Measurements from ENCODE around the gene TSSK1B.
A peak's percentile ranks its signal among the peaks of the same experiment; 100 is the strongest.
"Not testable (repeated sequence)": the region's sequence is repeated elsewhere in the genome, so short reads cannot be mapped to it uniquely, and the experiment has no call there.

The TSSK1B gene, protein sequence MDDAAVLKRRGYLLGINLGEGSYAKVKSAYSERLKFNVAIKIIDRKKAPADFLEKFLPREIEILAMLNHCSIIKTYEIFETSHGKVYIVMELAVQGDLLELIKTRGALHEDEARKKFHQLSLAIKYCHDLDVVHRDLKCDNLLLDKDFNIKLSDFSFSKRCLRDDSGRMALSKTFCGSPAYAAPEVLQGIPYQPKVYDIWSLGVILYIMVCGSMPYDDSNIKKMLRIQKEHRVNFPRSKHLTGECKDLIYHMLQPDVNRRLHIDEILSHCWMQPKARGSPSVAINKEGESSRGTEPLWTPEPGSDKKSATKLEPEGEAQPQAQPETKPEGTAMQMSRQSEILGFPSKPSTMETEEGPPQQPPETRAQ

DNA sequence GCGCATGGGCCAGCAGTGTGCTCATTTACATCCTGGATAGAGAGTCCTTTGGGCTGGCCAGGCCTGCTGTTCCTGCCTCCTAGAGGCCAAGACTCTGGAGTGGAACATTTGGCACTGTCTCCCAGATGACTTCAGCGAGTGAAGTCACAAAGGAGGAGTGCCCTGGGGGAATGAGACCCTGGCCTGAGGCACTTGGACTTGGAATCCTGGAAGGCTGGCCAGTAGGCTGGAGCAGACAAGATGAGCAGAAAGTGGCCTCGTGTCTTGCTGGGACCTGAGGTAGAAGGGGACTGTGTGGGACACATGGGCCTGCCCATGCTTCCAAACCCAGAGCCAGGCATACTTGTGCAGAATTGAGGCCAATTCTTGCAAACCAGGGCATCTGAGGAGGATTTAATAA lies at the start of gene TSSK1B:
Gene TSSK1B (minus strand): TSS at position 101 of the 400 bp plus-strand sequence. CDS start 150 bp downstream, outside the sequence.
- H3K4me3 ChIP-seq, result no peak within 1 kb of the TSS
- H3K27ac ChIP-seq, result no peak within 1 kb of the TSS

DNA sequence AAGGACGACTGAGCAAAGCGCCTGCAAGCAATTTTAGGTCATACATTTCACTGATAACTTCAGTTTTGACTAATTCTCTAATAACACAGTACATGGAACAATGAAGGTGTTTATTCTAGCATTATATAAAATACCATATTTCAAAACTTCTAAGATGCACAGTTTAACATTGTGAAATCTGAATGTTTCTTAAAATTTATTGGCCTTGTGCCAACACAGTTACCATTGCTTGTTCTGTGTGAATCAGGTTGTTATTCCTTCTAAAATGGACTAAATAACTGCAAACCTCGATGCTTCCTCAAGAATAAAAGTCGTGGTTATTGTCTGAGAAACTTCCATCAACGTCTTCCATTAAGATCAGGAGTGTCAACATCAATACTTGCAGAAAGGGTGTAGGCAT lies 45.5 kb upstream of the TSSK1B start:
- H3K27ac ChIP-seq, result no peak overlapping the region
- no peak overlapping the region for H3K4me3 ChIP-seq

DNA sequence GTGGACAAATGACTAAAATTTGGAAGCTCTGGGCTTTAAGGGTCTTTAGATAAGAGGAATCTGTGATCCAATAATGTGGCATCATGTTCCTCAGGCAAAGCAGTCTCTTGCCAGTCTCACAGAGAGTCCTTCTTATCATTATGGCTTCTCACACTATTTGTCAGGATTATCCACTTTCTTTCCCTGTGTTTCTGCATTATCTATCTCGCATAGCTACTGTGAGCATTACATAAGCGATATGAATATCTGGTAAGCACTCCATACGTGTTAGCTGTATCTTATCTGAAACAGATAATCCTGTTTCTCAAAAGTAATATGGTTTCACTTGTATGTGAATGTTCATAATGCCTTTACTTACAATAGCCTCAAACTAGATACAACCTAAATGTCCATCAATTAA lies 43.9 kb upstream of the TSSK1B start:
- no peak overlapping the region for H3K4me3 ChIP-seq
- no peak overlapping the region for H3K27ac ChIP-seq

DNA sequence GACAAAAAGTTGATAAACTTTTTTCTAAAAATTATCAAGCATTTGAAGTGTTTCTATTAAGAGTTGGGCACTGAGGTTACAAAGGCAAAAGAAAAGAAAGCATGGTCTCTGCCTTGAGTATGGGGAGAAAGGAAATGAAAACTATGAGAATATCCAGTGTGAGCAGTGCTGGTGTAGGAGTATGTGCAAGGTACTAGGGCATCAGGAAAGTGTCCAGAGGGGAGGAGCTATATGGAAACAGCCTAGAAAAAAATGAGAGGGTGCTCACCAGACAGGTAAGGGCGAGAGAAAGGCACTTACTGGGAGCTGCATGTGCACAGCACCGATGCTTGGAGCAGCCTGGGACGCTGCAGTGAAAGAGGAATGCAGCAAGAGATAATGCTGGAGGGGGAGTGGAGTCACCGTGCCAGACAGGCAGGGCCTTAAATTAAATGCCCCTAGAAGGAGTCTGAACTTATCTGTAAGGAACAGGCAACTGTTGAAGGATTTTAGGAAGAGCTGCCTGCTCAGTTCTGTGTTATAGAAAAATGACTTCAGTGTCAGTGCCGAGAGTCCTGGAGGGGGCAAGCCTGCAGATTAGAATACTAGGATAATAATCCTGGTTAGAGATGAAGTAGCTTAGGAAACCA lies 39.4 kb upstream of the TSSK1B start:
- no peak overlapping the region for H3K27ac ChIP-seq
- no peak overlapping the region for H3K4me3 ChIP-seq

DNA sequence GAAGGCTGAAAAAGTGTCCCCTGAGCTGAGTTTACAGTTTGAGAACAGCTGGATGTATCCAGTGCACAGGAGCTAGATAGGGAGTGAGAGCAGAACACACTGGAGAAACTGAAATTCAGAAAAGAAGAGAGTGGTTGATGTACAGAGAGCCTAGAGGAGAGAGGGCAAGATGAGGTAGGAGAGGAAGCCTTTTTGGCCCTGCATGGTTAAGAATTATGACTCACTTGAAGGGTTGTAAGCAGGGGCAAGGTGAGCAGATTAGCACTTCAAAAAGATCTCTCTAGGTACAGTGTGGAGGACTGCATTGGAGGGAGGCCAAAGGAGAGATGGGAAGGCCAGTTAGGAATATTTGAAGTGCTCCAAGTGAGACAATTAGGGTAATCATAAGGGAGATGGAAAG lies 28.2 kb upstream of the TSSK1B start:
- Histone ChIP-seq H3K4me3 (no peak overlapping the region), H3K27ac (no peak overlapping the region)

DNA sequence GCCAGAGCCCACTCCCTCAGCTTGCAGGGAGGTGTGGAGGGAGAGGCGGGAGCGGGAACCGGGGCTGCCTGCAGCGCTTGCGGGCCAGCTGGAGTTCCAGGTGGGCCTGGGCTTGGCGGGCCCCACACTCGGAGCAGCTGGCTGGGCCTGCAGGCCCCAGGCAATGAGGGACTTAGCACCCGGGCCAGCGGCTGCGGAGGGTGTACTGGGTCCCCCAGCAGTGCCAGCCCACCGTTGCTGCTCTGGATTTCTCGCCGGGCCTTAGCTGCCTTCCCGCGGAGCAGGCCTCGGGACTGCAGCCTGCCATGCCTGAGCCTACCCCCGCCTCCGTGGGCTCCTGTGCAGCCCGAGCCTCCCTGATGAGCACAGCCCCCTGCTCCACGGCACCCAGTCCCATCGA lies 22.3 kb upstream of the TSSK1B start:
- H3K27ac ChIP-seq, result not testable (repeated sequence)

DNA sequence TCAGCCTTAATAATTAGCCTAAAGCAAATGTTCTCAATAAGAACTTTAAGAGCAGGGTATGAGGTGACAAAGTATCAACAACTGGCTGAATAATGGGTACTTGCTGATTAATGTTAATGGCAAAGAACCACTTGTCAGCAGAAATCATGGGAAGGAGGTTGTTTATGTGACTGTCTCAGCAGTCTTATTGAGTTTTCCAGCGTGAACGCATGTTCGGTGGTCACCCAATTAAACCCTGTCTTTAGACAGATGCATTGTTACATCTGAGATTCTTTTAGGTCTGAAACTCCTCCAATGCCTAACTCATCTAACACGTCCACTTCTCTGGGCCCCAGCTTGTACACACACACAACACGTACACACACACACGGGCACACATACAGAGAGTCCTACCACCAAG lies 18.2 kb upstream of the TSSK1B start:
- no peak overlapping the region for H3K4me3 ChIP-seq
- no peak overlapping the region for H3K27ac ChIP-seq

More for the DNA sequence above, 22.3 kb upstream of the TSSK1B start:
- H3K4me3 ChIP-seq, result not testable (repeated sequence)

DNA sequence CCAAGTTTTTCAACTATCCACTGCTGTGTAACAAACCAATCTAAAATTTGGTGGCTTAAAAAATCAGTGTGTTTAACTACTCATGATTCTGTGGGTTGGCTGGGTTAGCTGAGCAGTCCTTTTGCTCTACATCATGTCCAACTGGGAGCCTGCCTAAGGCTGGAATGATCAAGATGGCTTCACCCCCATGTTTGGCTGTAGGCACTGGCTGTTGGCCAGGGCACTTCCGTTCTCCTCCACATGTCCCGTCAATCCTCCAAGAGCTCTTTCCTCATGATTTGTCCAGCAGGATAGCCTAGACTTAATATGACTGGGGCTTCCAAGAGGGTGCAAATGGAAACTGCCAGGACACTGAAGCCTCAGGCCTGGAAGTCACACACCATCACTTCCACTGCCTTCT lies 17.0 kb upstream of the TSSK1B start:
- no peak overlapping the region for H3K4me3 ChIP-seq

DNA sequence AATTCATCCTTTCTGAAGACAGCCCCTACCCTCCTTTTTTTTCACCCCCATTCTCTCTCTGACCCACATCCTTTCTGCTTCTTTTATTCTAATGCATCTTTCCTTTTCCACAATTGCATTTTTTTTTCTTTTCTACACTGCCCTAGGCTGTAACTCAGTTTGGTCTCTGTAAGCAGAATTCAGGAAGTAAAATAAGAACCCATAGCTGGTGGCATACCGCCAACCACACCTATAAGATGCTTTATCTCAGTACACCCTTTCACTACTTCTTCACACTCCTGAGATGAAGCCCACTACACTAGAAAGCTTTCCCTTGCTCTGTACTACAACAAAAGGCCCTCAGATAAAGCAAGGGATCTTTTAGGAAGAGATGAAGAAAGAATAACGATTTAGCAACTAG lies 16.1 kb upstream of the TSSK1B start:
- Histone ChIP-seq H3K4me3 (no peak overlapping the region), H3K27ac (no peak overlapping the region)

More for the DNA sequence above, 17.0 kb upstream of the TSSK1B start:
- no peak overlapping the region for H3K27ac ChIP-seq

DNA sequence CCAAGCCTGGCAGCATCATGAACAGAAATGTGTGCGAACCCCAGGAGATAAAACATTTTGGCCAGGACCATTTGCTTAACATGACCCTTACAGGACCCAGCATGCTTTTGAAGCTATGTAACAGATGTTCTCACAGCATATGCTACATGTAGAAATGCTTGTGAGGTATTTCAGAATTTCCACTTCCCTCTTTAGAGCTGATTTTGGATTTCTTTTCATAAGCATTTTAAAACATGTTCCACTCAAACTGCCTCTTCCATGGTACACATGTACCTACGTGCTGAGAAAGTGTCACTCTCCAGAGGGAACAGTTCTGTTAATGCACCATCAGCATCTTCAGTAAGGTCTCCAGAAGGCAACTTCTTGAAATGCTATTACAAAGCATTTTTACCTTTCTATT lies 15.7 kb upstream of the TSSK1B start:
- H3K4me3 ChIP-seq, result no peak overlapping the region
- no peak overlapping the region for H3K27ac ChIP-seq

DNA sequence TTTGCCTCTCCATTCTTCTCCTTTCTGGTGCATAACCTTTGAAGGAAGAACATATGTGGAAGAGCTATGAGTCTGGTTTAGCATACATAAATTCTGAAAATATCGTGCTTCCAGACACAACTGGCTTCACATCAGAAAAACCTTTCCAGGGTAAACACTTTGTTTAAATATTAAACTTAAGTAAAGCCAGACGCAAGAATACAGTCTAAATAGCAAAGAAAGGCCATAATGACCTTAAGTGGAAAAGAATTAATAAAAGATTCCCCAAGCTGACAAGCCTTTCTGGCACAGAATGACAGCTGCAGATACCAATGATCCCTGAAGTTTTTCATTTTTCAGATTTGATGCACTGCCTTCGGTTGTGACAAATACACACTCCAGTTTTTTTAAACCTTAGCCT lies 13.5 kb upstream of the TSSK1B start:
- Histone ChIP-seq H3K27ac (no peak overlapping the region), H3K4me3 (no peak overlapping the region)

DNA sequence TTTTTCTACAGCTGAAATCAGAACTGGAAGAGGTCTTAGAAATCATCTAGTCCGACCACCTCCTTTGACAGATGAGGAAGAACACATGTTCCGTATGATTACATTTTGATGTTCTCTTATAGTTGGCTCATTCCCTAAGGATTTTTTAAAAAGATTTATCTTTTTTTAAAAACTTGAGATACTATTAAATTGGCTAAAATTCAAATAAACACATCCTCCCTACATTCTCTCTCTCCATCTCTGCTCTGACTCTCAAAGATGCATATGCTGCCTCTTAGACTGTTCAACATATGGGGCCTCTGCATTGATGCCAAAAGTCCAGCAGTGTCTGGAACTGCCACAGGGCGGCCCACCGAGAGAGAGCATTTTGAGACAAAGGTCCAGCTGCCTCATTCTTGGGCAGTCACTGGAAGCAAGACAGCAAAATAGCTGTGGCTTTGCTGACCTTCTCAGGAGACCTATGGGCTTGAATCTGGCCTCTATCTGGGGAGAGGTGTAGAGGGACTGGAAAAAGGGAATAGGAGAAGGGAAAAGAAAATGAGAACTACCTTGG lies 12.8 kb upstream of the TSSK1B start:
- H3K27ac ChIP-seq, result no peak overlapping the region
- H3K4me3 ChIP-seq, result no peak overlapping the region

DNA sequence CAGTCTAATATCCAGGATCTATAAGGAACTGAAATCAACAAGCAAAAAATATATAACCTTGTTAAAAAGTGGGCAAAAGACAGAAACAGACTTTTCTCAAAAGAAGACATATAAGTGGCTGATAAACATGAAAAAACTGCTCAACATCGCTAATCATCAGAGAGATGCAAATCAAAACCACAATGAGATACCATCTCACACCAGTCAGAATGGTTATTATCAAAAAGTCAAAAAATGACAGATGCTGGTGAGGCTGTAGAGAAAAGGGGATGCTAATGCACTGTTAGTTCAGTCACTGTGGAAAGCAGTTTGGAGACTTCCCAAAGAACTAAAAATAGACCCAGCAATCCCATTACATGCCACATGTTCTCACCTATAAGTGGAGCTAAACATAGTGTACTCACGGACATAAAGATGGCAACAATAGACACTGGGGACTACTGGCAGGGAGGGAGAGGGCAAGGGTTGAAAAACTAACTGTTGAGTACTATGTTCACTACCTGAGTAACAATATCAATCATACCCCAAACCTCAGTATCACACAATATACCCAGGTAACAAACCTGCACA lies 11.7 kb upstream of the TSSK1B start:
- Histone ChIP-seq H3K27ac (no peak overlapping the region), H3K4me3 (no peak overlapping the region)

DNA sequence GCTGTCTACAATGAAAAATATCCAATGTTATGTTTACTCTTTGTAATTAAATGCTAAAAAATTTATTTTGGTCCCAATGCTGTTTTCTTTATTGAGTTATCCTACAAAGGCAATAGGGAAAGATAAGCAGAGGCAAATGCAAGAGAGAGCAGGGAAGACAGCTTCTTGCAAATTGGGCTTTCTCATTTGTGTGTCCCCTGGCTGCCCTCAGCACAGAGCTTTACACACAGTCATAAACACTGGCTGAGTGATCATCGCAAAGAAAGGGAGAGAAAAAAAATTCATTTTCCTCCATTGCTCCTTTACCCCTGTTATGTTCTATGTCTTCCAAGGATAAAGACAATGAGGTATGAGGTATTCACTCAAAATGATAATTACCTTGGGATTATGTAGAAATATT lies 2.3 kb upstream of the TSSK1B start:
- Histone ChIP-seq H3K27ac (no peak overlapping the region), H3K4me3 (no peak overlapping the region)

DNA sequence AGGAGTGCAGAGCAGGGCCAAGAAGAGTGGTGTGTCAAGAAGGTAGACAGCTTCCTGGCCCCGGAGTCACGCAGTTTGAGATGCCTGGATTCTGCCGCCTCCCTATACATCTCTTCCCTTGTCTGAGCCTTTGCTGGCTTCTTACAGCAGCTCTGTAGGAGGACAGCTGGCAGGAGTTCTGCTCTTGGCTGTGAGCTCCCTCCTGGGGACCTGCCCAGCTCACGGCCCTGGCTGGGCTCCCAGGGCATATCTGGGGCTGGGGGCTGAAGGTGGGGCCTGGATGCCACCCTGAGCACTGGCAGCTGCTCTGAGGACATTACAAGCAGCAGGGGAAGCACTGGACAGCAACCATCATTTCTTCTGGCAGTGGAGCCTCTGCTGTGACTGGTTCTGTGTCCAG lies 786 bp upstream of the TSSK1B start:
- H3K4me3 ChIP-seq, result no peak overlapping the region
- H3K27ac ChIP-seq, result no peak overlapping the region

DNA sequence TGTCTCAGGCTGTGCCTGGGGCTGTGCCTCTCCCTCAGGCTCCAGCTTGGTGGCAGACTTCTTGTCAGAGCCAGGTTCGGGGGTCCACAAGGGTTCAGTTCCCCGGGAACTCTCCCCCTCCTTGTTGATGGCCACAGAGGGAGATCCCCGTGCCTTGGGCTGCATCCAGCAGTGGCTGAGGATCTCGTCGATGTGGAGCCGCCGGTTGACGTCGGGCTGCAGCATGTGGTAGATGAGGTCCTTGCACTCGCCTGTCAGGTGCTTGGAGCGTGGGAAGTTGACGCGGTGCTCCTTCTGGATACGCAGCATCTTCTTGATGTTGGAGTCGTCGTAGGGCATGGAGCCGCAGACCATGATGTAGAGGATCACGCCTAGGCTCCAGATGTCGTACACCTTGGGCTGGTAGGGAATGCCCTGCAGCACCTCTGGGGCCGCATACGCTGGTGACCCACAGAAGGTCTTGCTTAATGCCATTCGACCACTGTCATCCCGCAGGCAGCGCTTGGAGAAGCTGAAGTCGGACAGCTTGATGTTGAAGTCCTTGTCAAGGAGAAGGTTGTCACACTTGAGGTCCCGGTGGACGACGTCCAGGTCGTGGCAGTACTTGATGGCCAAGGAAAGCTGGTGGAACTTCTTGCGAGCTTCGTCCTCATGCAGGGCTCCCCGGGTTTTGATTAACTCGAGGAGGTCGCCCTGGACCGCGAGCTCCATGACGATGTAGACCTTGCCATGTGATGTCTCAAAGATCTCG lies 752 bp downstream of the TSSK1B start:
- Histone ChIP-seq H3K27ac (no peak overlapping the region), H3K4me3 (no peak overlapping the region)

DNA sequence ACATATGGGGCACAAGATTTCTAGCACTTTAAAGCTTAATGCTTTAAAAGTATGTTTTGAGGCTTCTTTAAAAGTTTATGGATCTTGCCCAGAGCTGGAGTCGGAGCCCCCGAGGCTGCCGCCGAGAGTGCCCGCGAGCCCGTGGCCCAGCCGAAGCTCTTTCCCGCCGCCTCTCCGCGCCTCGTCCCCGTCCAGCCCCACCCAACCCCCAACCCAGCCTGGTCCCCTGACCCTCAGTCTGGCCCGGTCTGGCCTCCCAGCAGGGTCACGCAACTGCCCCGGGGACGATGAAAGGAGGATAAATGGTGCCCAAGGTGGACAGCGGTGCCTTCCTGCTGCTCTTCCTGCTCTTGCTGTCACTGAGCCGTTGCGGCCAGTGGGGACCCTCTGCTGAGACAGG lies 1.7 kb downstream of the TSSK1B start:
- Histone ChIP-seq H3K27ac (no peak overlapping the region), H3K4me3 (no peak overlapping the region)

DNA sequence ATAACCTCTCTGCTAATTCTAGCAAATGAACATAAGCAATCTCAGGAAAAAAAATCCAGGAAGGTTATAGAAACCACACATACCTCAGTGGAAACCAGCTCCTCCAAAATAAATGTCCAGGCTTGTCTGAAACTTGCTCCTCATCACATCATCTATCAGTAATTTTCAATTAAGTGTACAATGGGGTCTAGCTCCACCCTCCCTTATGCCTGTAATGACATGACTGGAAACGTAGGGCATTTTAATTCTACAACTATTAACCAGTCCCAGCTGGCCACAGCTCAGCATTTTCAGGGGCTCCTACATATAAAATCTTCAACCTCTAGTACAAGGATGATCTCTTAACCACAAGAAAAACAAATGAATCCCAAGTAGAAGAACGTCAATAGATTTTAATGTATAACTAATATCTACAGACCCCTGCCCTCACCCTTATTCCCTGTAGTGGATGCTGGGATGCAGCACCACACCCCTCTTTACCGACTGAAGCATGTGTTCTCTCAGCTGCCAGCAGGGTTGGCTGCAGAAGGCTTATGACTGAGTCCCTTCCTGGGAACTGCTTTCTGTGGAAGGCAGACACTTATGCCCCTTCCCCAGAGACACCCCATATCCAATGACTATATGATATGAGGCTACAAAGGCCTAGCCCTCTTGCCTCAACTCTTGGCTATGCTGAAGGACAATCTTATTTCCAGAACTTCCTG lies 6.8 kb downstream of the TSSK1B start:
- Histone ChIP-seq H3K27ac (peak overlapping the region in 8 of 21 experiments; percentile 17 to 78 (median 26)), H3K4me3 (no peak overlapping the region)

DNA sequence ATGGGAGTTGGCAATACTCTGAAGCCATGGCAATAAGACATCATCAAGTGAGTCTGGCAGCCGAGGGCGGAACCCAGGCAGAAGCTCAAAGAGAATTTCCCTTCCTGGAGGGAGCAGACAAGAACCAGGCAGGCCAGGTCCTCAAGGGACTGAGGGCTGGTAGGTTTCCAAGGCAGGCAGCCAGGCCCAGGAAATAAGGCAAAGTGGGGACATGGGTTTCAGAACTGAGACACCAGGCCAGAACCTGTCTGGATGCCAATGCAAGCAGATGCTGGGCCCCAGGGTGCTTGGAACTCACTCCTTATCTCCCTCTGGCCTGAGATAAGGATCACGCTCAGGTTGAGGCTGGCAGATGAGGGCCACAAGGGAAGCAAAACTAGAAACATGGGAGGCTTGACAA lies 8.9 kb downstream of the TSSK1B start:
- no peak overlapping the region for H3K4me3 ChIP-seq

DNA sequence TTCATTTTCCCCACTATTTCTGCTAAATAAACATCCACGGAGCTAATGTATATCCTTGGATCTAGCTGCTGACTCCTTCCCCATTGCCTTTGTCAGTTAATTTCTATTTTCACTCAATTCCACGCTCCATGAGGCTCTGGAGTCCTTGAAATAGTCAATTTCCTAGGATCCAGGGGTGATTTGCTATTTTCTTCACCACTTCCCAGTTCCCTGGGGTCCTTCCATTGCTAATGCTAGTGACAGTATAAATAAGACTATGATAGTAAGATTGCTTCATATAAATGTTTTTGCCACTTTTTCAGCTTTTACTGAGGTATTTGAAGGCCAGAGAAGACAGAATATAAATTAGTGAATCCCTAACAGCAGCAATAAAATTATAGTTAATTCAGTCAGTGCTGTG lies 13.1 kb downstream of the TSSK1B start:
- H3K27ac ChIP-seq, result no peak overlapping the region
- H3K4me3 ChIP-seq, result no peak overlapping the region

More for the DNA sequence above, 8.9 kb downstream of the TSSK1B start:
- H3K27ac ChIP-seq, result peak overlapping the region in 2 of 21 experiments; percentile 23 to 30
